ENCODE results near the gene GRAP2. TPM values are rescaled to one million over a fixed set of nuclear protein-coding genes. Genes with fewer than 3 reads are reported as not detected.
"Not testable (repeated sequence)": the region's sequence is repeated elsewhere in the genome, so short reads cannot be mapped to it uniquely, and the experiment has no call there.

The GRAP2 gene
- total and polyA plus RNA-seq, 2 of the 13 experiments (the other 11 are each of a cell fraction or from before 2014, with no cell fraction given), result 0.15 TPM; not detected in 1

DNA sequence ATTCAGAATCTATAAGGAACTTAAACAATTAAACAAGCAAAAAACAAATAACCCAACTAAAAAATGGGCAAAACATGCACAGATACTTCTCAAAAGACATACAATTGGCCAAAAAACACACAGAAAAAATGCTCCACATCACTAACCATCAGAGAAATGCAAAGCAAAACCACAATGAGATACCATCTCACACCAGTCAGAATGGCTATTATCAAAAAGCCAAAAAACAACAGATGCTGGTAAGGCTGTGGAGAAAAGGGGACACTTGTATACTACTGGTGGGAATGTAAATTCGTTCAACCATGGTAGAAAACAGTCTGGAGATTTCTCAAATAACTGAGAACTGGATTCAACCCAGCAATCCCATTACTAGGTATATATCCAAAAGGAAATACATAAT, 32.1 kb upstream of the GRAP2 start:
- Histone ChIP-seq H4K20me1 (ENCODE audit: insufficient read depth, low read length) (no peaks in the 10 kb centered on the region), H2AFZ (ENCODE audit: low read length) (no peak overlapping the region), H3K36me3 (replicated peaks in 1 of 2; ENCODE audit: control insufficient read depth in 1 of 2, insufficient read depth in 2 of 2, low read length in 2 of 2) (no peaks in the 10 kb centered on the region), H3K27me3 (ENCODE audit: control insufficient read depth in 1 of 2, insufficient read depth in 2 of 2, low read length in 2 of 2) (no peaks in the 10 kb centered on the region; a peak in 2 of 5 replicates), H3K9ac (ENCODE audit: insufficient read depth, low read depth, low read length) (no peak overlapping the region), H3K79me2 (ENCODE audit: insufficient read depth, low read length) (no peaks in the 10 kb centered on the region), H3K4me1 (ENCODE audit: insufficient read depth, low read length) (no peaks in the 10 kb centered on the region), H3K27ac (ENCODE audit: extremely low read length, insufficient read depth, low read length) (no peak overlapping the region), H3K4me3 (replicated peaks in 1 of 3; ENCODE audit: insufficient read depth in 1 of 3, low read depth in 2 of 3, low read length in 3 of 3) (no peak overlapping the region), H3K9me3 (ENCODE audit: low read length) (no peaks in the 10 kb centered on the region), H3K4me2 (ENCODE audit: low read depth, low read length) (no peak overlapping the region)
- CTCF ChIA-PET (ENCODE audit: low intra/inter-chr PET ratio, low total read pairs), result no interaction called here
- intact Hi-C loops (cut with micrococcal nuclease; ENCODE audit: unreplicated experiment), result no loop called here
- POLR2A ChIA-PET, result no interaction called here
- ATAC-seq (no peak), DNase-seq (ENCODE audit: low spot score) (no peak), FAIRE-seq (no peak)
- no peak for TF ChIP-seq TAF15 (IDR thresholded peaks at IDR 0.05; ENCODE audit: low read depth, low read length, poor library complexity, severe bottlenecking)
- TF ChIP-seq ZNF747 (CRISPR knock-in tag; IDR thresholded peaks at IDR 0.05; ENCODE audit: borderline replicate concordance), result no peak
- TF ChIP-seq ERF (CRISPR knock-in tag; IDR thresholded peaks at IDR 0.05), result no peak
- no peak for TF ChIP-seq EHMT2 (IDR thresholded peaks at IDR 0.05; ENCODE audit: borderline replicate concordance, low read depth, low read length)
- no peak for TF ChIP-seq PHF5A (CRISPR knock-in tag; IDR thresholded peaks at IDR 0.05; ENCODE audit: low read depth, unreplicated experiment)
- no peak for TF ChIP-seq KDM2A (CRISPR knock-in tag; IDR thresholded peaks at IDR 0.05; ENCODE audit: borderline replicate concordance, low read depth)
- no peak for TF ChIP-seq ZNF143 (CRISPR knock-in tag; IDR thresholded peaks at IDR 0.05)
- TF ChIP-seq, protein P1, sequence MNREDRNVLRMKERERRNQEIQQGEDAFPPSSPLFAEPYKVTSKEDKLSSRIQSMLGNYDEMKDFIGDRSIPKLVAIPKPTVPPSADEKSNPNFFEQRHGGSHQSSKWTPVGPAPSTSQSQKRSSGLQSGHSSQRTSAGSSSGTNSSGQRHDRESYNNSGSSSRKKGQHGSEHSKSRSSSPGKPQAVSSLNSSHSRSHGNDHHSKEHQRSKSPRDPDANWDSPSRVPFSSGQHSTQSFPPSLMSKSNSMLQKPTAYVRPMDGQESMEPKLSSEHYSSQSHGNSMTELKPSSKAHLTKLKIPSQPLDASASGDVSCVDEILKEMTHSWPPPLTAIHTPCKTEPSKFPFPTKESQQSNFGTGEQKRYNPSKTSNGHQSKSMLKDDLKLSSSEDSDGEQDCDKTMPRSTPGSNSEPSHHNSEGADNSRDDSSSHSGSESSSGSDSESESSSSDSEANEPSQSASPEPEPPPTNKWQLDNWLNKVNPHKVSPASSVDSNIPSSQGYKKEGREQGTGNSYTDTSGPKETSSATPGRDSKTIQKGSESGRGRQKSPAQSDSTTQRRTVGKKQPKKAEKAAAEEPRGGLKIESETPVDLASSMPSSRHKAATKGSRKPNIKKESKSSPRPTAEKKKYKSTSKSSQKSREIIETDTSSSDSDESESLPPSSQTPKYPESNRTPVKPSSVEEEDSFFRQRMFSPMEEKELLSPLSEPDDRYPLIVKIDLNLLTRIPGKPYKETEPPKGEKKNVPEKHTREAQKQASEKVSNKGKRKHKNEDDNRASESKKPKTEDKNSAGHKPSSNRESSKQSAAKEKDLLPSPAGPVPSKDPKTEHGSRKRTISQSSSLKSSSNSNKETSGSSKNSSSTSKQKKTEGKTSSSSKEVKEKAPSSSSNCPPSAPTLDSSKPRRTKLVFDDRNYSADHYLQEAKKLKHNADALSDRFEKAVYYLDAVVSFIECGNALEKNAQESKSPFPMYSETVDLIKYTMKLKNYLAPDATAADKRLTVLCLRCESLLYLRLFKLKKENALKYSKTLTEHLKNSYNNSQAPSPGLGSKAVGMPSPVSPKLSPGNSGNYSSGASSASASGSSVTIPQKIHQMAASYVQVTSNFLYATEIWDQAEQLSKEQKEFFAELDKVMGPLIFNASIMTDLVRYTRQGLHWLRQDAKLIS (CRISPR knock-in tag; IDR thresholded peaks at IDR 0.05), result no peak
- TF ChIP-seq RFX1 (IDR thresholded peaks at IDR 0.05), result no peak
- no peak for TF ChIP-seq KLF13 (CRISPR knock-in tag; IDR thresholded peaks at IDR 0.05)
- TF ChIP-seq, protein P2, sequence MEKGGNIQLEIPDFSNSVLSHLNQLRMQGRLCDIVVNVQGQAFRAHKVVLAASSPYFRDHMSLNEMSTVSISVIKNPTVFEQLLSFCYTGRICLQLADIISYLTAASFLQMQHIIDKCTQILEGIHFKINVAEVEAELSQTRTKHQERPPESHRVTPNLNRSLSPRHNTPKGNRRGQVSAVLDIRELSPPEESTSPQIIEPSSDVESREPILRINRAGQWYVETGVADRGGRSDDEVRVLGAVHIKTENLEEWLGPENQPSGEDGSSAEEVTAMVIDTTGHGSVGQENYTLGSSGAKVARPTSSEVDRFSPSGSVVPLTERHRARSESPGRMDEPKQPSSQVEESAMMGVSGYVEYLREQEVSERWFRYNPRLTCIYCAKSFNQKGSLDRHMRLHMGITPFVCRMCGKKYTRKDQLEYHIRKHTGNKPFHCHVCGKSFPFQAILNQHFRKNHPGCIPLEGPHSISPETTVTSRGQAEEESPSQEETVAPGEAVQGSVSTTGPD (CRISPR knock-in tag; IDR thresholded peaks at IDR 0.05), result no peak
- TF ChIP-seq SMC3 (IDR thresholded peaks at IDR 0.05; ENCODE audit: low read length), result no peak
- TF ChIP-seq JDP2 (CRISPR knock-in tag; IDR thresholded peaks at IDR 0.05; ENCODE audit: borderline replicate concordance), result no peak
- no peak for TF ChIP-seq MYNN (CRISPR knock-in tag; IDR thresholded peaks at IDR 0.05; ENCODE audit: low read depth)
- TF ChIP-seq KDM6A (CRISPR knock-in tag; IDR thresholded peaks at IDR 0.05; ENCODE audit: low read depth), result no peak
- no peak for TF ChIP-seq ZNF343 (CRISPR knock-in tag; IDR thresholded peaks at IDR 0.05)
- no peak for TF ChIP-seq GATAD1 (CRISPR knock-in tag; IDR thresholded peaks at IDR 0.05)
- whole genome bisulfite sequencing (ENCODE audit: low lambda C conversion rate), result 0% methylated on average over 1 of the region's 1 CpG
- no TSS peak for BruUV-seq (replicated peaks)
- in situ Hi-C loops (cut with HindIII; ENCODE audit: extremely low pct_ligation_motif_present, low pct_unique_long_range_greater_than_20kb), result no loop called here

DNA sequence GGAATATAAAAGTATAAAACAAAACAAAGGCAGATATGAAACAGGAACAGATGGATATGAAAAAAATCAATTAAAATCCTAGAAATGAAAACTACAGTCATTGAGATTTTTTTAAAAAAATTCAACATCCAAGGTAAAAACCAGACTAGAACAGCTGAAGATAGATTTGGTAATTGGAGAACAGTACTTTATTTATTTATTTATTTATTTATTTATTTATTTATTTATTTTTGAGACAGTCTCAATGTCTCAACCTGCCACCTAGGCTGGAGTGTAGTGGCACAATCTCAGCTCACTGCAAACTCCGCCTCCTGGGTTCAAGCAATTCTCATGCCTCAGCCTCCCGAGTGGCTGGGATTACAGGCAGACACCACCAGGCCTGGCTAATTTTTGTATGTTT, 31.1 kb upstream of the GRAP2 start:
- H3K4me2 ChIP-seq (ENCODE audit: low read depth, low read length); BruUV-seq (replicated peaks); H4K20me1 ChIP-seq (ENCODE audit: insufficient read depth, low read length); H3K79me2 ChIP-seq (ENCODE audit: insufficient read depth, low read length); POLR2A ChIA-PET; ATAC-seq; H3K27ac ChIP-seq (ENCODE audit: extremely low read length, insufficient read depth, low read length); FAIRE-seq; H3K9me3 ChIP-seq (ENCODE audit: low read length); H3K36me3 ChIP-seq (replicated peaks in 1 of 2; ENCODE audit: control insufficient read depth in 1 of 2, insufficient read depth in 2 of 2, low read length in 2 of 2); H3K27me3 ChIP-seq (ENCODE audit: control insufficient read depth in 1 of 2, insufficient read depth in 2 of 2, low read length in 2 of 2); DNase-seq (ENCODE audit: low spot score); H3K9ac ChIP-seq (ENCODE audit: insufficient read depth, low read depth, low read length); CTCF ChIA-PET (ENCODE audit: low intra/inter-chr PET ratio, low total read pairs); H3K4me1 ChIP-seq (ENCODE audit: insufficient read depth, low read length); H2AFZ ChIP-seq (ENCODE audit: low read length); in situ Hi-C loops (cut with HindIII; ENCODE audit: extremely low pct_ligation_motif_present, low pct_unique_long_range_greater_than_20kb); H3K4me3 ChIP-seq (replicated peaks in 1 of 3; ENCODE audit: insufficient read depth in 1 of 3, low read depth in 2 of 3, low read length in 3 of 3); intact Hi-C loops (cut with micrococcal nuclease; ENCODE audit: unreplicated experiment): not testable (repeated sequence)
- WGBS (ENCODE audit: low lambda C conversion rate), result 45% methylated on average over 2 of the region's 2 CpGs

Measured in HepG2 (cell line).